Activated T-helper 1 cell treated with anti-CD3 and anti-CD28 coated beads, Interleukin-2, amount 50 U/mL, for 16 hours (primary cell): ENCODE results near the gene PARL.
A peak's percentile ranks its signal among the peaks of the same experiment; 100 is the strongest.

ENCODE experiments used
- DNase-seq, 2 donors: peaks; one replicate each; pipeline ENCODE4 v3.0.0-alpha.2; 2020; ENCODE audit warnings: low read depth in 1 of 2, low spot score in 1 of 2

PARL gene

GRCh38 chr3:183854318-183855035, 30.2 kb downstream of the PARL start:
- no peak for DNase-seq

DNA sequence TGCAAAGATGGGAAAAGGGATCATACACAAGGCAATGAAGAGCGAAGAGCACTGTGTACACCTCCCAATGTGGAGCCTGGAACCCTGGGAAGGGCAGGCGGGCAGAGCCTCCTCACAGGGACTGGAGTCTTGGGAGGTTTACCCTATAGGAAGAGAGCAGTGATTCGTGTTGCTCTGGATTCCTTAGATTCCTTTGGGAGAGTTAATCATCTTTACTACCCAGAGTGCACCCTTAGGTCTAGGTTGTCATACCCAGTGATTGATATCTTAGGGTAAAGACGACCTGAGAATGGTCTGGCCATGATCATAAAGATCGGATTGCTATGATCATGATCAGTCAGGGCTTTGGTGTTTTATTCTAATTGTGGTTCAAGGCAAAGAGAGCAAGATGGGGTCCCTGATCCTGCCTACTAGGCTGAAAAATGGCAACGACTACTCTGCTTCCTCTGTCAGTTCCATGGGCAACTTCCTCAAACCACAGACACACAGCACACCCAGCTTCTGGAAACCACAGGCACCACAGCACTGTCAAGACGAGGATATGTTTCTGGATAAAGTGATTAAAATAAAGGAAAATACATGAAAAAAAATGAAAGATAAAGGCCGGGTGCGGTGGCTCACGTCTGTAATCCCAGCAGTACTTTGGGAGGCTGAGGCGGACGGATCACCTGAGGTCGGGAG, 38.9 kb downstream of the PARL start:
- DNase-seq, result no peak

DNA sequence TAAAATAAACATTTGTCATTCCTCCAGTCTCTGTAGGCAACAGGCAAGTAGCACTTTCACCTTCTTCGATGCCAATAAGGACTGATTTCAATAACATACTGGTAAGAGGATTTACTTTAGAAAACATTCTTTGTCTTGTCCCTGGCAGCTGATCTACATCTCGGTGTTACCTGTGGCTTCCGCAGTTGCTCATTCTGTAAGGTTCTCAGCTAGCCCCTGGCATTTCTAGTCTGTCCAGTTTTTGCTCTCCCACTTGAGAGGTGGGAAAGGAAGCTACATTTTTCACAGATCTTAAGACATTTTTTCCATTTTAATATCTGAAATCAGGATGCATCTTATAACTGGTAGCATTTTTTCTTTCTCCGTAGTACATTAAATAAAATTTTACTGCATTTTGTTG, 39.6 kb downstream of the PARL start:
- DNase-seq, result no peak

DNA sequence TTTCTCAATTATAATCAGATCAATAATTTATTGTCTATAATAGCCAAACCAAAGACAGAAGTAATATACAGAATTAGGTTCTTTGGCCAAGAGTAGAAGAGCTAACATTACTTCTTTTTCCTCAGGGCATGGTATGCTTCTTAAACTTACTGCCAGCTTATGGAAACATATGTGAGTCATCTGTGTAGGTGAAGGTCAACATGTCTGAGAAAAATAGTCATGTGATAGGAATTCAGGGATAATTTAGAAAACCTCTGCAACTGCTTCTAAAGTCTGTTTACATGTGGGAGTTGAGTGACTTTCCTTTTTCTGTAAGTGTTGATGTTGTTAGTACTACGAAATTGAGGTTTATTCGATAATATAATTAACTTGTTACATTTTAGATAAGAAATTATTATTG, 40.1 kb downstream of the PARL start:
- no peak for DNase-seq

DNA sequence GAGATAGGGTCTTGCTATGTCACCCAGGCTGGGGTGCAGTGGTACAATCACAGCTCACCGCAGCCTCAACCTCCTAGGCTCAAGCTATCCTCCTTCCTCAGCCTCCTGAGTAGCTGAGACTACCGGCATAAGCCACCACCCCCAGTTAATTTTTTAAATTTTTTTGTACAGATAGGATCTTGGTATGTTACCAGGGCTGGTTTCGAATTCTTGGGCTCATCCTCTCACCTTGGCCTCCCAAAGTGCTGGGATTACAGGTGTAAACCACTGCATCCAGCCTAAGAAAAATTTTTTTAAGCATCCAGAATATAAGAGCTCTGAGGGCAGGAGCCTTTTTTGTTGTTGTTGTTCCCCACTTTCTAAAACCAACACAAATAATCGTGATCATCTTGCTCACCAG, 44.9 kb downstream of the PARL start:
- DNase-seq, result no peak

DNA sequence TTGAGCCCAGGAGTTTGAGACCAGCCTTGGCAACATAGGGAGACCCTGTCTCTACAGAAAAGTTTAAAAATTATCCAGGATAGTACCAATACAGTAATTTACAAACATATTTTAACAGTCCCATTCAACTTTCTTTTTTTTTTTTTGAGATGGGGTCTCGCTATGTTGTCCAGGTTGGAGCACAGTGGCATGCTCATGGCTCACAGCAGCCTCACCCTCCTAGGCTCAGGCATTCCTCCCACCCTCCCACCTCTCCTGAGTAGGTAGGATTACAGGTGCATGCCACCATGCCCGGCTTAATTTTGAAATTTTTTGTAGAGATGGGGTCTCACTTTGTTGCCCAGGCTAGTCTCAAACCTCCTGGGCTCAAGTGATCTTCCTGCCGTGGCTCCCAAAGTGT, 46.8 kb downstream of the PARL start:
- DNase-seq, result no peak

DNA sequence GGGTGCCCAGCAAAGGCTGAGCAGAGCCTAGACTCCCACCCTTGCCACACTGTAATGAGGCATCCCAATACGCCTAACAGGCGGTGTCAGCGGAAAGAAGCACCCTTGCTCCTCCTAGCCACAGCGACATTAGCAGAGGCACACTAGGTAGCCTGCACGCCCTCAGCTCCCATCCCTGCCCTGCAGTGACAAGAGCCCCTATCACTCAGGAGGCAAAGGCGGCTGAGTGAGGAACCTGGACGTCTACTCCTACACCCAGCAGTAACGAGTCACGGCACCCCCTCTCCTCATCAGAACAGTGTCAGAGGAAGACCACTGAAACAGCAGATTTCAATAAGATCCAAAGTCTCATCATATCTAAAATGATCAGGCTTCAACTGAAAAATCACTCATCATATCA, 47.3 kb downstream of the PARL start:
- DNase-seq, result no peak

DNA sequence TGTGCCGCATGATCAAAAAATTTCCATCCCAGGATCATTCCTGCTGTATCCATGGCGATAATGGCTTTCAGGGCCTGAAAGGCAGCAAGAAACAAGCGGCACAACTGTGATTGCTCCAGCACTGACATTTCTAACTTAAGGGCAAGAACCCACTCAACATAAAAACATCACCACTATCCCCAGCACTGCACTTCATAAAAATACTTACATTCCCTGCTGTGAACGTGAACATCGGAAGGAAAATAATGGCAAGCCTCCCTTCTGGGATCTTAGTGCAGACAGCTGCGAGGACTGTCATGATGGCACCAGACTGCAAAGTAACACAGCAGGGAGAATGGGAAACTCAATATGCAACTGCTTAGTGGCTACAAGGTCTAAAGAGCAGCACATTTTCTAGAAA, 51.2 kb downstream of the PARL start:
- no peak for DNase-seq

DNA sequence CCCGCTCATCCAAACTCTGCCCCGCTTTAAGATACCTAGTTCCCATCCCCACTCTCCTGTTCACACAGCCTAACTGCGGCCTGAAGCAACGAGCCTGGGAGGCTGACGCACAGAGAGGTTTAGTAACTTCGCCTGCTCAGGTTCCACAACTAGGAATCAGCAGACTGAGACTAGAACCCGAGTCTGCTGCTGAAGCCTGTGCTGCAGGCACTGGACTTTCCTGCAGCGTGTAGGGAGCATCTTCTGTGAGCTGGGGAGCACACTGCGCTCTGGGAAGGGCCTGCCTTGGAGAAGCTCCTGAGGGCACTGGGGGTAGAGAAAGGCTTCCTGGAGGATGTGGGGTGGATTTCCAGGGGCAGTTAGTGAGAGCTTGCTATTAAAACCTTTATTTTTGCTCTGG, 54.5 kb downstream of the PARL start:
- no peak for DNase-seq

DNA sequence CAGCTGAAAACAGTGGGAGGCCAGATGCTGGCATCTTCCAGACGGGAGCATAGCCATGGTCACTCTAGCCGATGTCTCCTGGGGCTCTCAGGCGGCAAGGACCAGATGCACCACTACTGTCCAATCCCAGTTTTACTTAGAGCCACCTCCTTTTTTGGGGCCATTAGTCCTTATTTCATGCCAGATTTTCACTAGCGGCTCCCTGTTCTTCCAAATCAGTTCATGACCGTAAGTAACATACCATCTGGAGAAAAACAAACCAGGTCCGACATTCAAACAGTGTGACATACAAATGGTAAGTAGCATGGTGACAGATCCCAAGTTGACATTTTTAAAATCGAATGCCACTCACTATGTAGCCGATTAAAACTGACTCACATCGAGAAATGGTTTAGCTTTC, 55.2 kb downstream of the PARL start:
- no peak for DNase-seq

GRCh38 chr3:183828538-183828870, 56.2 kb downstream of the PARL start:
- no peak for DNase-seq

- DNase-seq, result no peak
Measured at GRCh38 chr3:183827809-183828537, 56.7 kb downstream of the PARL start.

DNA sequence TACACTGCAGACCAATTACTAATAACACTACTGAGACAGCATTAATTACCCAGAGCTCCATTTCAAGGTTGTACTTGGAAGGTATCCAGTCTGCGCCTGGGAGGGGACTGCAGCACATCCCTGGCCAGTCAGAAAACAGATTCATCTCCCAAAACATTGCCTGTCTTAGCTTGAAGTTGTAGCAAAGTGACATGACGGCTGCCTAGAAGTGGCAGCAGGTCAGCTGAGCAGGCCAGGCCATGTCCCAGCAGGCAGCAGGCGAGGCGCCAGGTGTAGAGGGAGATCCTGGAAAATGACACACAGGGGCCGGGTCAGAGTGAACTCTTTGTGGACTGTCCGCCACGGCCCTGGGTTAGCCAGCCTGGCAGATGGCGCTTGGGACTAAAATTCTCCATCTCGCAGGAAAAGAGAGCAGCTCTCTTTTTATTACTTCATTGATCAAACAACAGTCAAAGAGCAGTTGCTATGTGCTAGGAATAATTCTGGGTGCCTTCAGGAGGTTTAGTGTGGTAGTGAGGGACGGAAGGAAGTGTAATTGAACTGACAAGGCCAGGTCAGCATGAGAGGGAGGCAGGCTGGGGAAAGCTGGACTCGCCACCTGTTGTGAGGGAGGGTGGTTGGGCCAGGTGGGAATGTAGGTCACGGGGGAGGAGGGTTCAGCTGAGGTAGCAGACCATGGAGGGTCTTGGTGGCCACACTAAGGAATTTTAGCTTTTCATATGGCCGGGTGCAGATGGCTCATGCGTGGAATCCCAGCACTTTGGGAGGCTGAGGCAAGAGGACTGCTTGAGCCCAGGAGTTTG, 58.0 kb downstream of the PARL start:
- no peak for DNase-seq

- peak in 1 of 2 donors; percentile 23 for DNase-seq
Measured at GRCh38 chr3:183825456-183826161, 59.1 kb downstream of the PARL start, which contains the start of gene MAP6D1. Gene MAP6D1, minus strand, starts transcription at chr3:183825577. Its CDS starts 30 bp downstream, at chr3:183825547.

DNA sequence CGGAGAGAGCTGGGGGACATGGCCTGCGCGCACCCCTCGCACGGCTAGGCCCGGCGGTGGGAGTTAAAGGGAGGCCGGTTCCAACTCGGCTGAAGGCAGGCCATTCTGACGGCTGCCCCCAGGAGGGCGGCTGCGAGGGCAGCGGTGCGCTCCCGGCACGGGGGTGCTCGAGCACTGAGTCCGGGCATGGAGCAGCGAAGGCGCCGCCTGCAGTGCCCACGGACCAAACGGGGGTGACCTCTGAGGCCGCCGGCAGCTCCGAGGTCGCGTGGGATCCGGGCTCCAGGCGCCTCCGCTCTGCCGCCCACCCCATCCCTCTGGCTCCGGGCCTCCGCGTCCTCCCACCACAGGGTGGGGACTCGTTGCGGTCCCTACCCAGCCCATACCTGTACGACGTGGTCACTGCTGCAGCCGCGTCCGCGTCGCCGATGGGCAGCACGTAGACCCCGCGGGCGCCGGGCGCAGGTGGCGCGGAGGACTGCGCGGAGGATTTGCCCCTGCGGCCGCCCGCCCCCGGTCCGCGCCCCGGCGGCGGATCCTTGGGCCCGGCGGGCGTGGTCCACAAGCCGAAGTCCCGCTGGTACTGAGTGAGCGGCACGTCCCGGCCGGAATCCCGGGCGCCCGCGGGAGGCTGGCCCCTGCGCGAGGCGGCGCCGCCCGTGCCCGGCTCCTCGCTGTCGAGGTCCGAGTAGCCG, 59.8 kb downstream of the PARL start:
- DNase-seq, result no peak

GRCh38 chr3:183823963-183824362, 60.7 kb downstream of the PARL start:
- DNase-seq, result no peak

- no peak for DNase-seq
Measured at GRCh38 chr3:183822631-183823030, 62.0 kb downstream of the PARL start.

DNA sequence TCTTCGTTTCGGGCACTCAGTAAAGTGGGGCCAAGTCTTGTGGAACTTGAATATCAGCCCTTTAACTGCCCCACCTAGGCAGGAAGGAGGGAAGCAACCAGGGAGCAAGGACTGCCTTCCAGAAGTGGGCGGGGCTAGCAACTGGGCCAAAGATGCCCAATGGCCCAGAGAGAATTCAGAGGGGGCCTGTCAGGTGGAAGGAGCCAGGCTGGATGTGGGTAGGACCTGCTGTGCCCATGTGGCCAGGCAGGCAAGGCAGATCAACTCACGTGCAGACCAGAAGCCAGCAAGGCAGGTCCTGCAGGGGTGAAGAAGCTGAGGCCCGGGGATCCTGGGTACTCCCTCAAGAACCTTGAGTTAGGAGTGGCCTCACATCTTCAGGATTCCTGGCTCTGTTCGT, 64.8 kb downstream of the PARL start:
- DNase-seq, result no peak

DNA sequence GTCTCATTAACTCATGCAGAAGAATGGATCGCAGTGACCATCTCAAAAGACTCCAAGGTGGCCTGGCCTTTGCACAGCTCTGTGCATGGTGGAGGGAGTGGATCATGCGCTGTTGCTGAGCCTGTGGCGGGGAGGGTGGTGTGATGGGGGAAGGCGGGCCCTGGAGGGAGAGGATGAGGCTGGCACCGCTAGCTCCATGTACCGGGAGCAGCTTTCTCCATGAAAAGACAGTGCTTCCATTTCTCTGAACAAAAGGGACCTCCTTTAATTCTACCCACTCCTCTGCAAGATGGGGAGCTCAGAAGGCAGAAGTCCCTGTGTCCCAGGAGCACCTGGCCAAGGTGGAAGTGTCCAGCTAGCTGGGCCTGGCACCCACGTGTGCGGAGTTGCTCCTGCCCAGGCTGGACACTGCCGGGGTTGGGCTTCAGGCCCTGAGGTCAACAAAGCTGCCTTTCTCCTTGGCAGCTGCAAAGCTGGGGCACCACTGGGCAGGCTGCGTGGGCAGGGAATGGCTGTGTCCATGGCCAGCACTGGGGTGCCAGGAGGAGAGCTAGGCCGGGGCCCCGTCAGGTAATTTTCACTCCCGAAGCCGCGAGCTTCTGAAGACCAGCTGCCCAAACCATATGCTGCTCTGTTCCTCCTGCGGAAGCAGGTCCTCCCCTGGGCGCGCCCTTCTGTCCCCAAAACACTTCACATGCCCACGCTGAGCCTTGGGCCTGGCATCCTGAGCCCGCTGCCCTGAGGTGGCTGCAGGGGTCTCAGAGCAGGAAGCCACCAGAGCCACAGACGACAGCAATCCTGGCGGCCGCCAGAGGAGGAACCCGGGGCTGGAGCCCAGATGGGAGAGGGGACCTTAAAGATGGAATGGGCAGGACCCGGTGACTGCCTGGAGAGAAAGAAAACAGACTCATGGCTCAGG, 65.7 kb downstream of the PARL start:
- DNase-seq, result no peak
